ENCODE results near the gene TMEM163. TPM values are rescaled to one million over a fixed set of nuclear protein-coding genes. Genes with fewer than 3 reads are reported as not detected.
"Not testable (repeated sequence)": the region's sequence is repeated elsewhere in the genome, so short reads cannot be mapped to it uniquely, and the experiment has no call there.

TMEM163 gene
- total RNA-seq, 1 donor from 2014 or later, result 16.3 TPM

DNA sequence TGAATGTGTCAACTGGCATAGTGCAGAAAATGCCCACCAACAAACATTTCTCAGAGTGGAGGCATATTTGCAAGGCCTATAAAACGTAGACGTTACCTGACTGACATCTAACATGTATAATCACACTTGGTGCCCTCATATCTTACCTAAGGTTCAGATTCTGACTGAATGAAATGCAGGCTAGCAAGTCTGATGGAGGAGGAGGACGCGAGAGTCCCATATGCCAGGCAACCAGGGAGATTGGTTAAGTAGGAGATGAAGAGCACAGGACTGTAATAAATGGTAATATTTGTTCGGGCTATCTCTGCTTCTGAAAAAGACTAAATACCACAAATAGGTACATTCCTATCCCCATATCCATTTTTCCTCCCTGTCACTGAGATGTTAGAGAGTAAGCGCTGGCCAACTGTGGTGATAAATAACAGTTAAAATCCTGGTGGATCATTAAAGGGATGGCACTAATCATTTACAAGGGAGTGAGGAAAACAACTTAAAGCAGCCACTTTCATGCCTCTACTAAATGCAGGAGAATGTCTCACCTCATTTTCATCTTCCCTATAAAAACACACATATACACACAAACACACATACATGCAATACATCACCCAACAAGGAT, 217.2 kb downstream of the TMEM163 start:
- DNase-seq (ENCODE audit: low spot score in 2 of 2) (no peak), FAIRE-seq (no peak)

DNA sequence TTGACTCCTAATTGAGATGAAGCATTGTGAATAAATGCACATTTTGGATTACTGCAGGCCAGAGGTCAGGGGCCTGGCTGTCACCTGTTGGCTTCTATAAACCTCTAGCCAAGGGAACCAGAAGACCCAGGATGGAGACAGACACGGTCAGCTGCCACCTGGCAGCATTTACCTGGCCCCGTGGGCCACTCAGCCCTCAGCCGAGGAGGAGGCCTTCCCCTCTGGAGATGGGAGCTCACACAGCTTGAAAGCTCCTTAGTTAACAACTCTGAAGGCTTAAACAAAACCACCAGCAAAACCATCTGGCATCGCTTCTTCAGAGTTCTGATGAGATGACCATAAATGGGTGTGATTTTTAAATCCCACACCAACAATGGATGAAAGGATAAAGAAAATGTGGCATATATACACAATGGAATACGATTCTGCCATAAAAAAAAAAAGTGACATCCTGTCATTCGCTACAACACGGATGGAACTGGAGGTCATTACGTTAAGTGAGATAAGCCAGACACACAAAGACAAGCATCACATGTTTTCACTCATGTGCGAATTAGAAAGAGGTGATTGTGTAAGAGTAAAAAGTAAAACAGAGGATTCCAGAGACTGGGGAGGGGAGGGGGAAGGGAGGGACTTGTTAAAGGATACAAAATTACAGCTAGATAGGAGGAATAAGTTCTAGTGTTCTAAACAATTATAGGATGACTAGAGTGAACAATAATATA, 218.4 kb downstream of the TMEM163 start:
- no peak for DNase-seq (ENCODE audit: low spot score in 2 of 2)
- FAIRE-seq, result no peak

DNA sequence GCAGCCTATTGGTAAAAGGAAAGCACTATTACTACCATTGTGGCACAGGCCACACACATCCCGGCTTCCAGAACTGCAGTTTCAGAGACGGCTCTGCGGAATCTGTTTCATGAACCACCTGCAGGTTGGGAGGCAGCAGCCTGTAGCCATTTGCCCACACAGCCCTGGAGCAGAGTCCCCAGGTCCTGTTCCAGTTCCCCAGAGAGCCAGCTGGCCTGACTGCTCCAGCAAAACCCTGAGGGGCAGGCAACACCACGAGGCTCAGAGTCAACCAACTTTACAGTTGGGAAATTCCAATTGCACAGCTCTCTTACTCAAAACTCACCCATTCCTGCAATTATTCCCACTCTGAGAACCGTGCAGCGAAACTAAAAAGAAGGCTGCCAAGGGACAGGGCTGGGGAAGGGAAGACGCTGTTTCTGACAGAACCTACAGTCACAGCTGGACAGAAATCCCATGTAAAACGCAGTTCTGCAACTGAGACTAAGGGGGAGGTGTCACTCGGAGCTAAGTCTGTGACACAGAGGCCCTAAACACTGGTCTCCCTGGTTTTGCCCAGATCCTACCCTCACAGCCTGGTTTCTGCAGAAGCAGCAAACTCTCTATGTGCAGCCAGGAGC, 219.4 kb downstream of the TMEM163 start:
- FAIRE-seq (no peak), DNase-seq (ENCODE audit: low spot score in 2 of 2) (no peak)

DNA sequence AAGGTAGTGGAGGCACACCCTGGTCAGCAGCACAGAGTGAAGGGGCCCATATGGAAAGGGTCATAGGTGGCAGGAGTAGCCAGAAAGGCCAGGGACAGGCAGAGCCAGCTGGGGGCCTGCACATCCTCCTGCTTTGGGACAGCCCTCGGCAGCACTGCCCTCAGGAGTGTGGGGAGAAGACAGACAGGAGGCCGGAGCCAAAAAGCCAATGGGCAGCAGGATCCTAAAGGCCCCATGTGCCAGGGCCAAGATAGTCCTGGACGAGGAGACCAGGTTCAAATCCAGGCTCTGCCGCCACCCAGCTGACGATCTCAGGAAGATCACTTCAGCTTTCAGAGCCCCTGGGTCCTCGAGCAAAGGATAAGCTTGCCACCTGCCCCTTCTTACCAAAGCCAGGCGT, 220.1 kb downstream of the TMEM163 start:
- FAIRE-seq (no peak), DNase-seq (ENCODE audit: low spot score in 2 of 2) (no peak)

DNA sequence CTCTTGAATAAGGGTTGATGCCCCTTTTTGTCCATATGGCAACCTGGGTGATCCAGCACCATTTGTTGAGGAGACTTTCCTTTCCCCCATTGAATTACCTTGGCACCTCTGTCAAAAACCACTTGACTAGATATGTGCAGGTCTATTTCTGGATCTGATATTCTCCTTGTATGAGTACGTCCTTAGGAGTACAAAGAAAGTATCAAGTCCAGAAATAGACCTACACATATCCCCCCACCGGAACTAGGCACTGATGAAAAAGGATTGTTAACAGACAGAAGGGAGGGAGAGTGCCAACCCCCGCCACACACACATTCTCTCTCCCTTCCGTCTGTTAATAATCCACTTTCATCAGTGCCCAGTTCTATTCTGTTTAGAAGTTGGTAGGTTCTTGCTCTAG, 225.0 kb downstream of the TMEM163 start:
- FAIRE-seq (no peak), DNase-seq (ENCODE audit: low spot score in 2 of 2) (no peak)

DNA sequence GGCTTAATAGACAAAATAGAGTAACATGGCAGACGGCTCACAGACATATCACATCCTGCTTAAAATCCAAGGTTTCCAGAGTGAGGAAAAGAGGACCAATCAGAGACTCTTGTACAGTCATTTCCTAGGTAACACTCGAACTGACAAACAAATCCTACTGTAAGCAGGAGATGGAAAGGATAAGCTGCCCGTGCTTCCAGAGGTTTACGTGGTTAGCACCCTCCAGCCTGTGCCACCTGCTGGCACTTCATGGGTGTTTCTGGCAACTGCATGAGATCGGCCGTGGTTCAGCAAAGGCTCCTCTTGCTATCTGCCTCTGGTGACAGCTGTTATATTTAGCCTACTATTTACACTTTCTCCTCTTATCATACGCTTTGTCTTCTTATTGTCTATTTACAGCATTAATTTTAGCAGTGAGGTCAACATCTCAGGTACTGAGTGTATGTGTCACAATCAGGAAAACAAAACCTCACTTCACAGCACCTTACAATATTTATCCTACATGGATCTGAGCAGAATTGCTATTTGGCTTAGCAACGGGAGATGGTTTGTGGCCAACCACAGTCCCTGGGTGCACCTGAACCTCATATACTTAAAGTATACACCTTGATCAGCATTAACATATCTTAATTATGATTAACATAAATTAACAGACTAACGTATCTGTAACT, 226.9 kb downstream of the TMEM163 start:
- DNase-seq (ENCODE audit: low spot score in 2 of 2) (peak in 1 of 2 donors; percentile 15), FAIRE-seq (no peak)

DNA sequence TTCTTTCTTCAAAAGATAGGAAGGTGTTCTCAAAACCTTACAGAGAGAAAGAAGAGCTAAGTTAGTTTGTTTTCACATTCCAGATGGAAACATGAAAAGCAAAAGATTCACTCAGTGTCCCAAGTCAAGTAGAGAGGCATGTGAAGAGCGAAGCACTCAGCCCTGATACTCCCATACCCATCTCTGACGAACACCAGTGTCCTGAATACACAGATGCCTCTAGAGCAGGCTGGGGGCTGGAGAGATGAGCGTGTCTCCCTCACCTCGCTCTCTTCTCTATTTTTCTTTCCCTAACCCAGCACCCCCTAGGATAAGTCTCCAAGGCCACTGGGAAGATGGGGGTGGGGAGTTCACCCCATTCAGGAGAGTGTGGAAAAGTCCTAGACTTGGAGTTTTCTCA, 227.8 kb downstream of the TMEM163 start:
- FAIRE-seq (no peak), DNase-seq (ENCODE audit: low spot score in 2 of 2) (no peak)

DNA sequence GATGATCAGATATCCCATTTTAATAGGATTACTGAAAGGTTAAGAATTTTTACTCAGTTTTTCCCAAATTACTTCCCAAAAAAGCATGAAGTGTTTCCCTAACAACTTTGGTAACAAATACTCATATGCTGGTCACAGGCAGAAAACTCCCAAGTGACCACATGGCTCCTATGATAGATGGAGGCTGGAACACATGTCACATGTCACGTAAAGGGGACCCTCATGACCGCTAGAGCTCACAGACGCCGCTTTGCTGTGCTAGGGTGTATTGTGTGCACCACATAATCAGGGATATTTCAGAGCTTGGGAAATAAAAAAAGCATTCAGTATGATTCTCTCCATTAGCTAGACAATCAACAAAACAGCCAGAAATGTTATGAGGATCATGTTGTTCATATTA, 228.2 kb downstream of the TMEM163 start:
- DNase-seq (ENCODE audit: low spot score in 2 of 2), result no peak
- no peak for FAIRE-seq

DNA sequence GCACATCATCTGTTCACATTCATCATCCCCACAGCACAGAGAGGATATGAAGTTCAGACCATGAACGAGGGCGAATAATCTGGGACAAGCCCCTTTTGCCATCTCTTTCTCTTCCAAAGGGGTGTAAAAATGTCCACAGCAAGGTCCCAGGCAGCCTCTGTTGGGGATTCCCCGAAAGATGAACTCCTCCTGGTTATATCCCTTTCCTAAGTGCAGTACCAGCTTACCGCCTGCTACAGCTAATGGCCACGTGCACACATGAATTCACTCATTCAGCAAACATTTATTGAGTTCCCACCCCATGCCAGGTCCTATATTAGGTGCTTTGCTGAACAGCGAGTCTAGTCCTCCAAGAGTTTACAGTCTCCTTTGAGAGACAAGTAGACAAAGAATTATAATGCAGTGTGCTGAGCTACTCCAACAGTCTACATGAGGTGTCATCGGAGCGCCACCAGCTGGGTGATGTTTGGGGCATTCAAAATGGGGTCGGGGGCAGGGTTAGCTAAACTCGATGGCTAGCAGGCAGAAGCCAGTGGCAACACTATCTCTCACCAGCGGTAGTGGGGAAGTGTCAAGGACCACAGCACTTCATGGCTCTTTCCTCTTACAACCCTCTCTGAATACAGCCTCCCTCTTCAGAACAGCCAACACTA, 228.9 kb downstream of the TMEM163 start:
- DNase-seq (ENCODE audit: low spot score in 2 of 2) (no peak), FAIRE-seq (no peak)

DNA sequence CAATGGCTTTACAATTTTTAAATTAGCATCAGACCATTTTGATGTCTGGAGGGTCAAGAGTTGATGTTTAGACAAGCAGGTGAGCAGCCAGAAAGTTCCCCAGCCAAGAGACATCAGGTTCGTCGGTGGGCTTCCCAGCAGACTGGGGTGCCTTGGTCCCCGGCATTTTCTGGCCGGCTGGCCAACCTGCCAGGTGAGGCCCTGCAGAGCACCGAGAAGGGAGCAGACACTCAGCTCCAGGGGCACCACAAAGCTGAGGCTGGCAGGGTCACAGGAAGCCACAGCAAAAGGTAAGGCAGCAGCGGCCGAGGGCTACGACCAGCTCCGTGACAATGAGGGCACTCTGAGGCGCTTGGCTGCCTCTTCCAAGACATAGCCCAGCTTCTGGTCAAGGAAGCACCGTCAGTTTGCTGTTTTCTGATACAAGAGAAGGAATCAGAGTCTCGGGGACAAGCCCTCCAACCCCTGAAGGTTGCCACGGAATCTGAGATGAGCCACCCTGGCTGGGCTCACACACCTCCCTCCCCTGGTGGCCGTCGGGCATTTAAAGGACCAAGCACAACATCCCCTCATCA, 235.9 kb downstream of the TMEM163 start:
- FAIRE-seq (no peak), DNase-seq (ENCODE audit: low spot score in 2 of 2) (no peak)

DNA sequence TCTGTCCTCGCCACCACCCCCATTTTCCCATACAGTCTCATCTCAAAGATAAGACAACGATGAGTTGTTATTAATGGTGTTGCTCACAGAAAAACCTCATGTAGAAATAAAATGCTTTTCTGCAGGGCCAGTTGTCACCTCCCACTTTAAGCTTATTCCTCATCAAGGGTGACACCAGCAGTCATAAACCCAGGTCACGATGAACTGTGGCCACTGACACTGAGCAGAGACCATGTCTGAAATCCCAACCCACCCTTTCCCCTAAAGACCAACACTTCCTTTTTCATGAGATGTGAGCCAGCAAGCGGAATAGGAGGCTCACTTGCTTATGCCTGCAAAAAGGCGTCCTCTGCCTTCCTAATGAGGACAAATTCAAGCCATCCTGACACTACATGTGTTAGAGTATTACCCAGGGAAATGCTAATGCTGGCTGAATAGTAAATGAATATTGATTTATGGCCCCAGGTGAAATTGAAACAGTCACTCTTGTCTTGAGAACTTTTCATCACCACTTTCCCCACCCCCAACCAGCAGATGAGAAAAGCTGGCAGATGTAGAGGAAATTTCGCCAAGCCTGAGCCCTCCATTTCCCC, 236.6 kb downstream of the TMEM163 start:
- DNase-seq (ENCODE audit: low spot score in 2 of 2) (no peak), FAIRE-seq (no peak)

DNA sequence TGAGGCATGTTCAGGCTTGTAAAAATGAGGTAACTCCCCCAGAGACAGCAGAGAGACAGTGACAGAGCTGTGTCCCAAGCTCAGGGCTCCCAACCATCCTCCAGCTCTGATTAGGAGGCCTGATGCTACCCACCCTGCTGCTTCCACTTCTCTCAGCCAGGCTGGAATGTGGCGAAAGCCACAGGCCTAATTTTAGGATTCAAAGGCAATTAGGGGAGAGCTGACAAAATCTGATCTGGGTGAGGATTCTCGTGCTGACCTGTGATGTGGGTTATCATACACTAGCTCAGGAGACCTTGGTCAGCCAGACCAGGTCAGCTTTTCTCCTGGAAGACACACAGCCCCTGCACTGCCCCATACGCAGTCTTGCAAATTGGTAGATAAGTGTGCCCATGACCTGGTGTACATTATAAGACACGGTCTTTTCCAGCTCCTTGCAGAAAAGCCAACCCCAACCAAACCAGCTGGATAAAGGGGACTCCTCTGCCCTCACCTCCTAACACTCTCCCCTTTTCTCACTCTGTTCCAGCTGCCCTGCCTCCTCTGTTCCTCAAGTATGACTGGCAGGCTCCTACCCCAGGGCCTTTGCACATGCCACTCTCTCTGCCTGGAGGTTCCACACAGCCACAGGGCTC, 239.0 kb downstream of the TMEM163 start:
- DNase-seq (ENCODE audit: low spot score in 2 of 2) (no peak), FAIRE-seq (no peak)

DNA sequence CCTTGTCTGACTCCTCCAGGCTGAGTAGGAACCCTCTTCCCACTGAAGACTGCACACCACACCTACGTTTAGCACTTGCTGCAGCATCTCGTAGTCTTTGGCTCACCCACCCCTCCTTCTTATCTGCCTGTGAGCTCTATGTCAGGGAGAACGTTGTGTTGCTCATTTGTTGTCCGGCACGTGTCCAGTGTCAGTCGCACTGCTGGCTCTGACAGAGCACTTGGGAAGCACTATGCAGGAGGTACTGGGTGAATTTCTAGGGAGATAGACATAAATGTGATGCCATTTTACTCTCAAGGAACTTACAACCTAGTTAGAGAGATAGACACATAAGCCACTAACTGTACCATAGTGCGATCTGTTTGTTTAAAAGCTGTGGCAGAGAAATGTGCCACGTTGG, 241.8 kb downstream of the TMEM163 start:
- not testable (repeated sequence) for FAIRE-seq; DNase-seq (ENCODE audit: low spot score in 2 of 2)

DNA sequence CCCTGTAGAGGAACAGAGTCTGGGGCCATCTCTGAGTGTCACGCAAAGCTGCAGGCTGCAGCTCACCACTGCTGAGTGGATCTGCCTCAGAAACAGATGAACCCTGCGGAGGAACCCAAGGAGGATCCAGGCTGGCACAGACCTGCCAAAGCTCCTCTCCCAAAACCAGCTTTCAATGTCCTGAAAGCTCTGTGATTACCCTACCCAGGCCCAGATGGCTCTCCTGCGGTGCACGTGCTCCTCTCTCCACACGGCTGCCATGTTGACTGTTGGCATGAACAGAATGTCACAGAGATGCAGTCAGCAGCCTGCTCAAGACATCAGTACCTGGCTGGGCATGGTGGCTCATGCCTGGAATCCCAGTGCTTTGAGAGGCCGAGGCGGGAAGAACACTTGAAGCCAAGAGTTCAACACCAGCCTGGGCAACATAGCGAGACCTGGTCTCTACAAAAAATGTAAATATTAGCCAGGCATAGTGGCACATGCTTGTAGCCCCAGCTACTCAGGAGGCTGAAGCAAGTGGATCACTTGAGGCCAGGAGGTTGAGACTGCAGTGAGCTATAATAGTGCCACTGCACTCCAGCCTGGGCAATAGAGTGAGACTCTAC, 248.1 kb downstream of the TMEM163 start:
- FAIRE-seq, result no peak
- DNase-seq (ENCODE audit: low spot score in 2 of 2), result no peak

DNA sequence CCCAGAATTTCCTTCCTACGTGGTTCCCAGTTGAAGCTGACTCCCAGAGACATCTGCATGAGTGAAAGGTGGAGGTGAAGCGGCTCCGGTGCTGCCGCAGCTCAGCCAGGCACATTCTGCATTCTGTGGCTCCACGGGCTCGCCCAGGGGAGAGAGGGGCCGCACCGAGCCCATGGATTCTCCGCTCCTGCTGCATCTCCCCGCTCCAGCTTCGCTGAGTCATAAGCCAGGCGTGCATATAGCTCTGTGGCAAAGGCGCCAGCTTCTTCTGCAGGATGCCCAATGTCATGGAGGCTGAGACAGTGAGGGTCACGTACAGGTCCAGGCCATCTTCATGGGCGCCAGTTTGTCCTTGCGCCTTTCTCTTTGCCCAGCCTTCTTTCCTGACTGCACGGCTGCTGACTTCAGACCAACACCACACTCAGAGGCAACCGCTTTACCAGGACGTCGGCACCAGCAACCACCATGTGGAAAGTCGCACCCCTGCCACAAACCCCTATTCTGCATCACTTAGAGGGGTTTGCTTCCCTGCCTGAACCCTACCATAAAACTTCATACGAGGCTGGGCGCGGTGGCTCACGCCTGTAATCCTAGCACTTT, 249.2 kb downstream of the TMEM163 start:
- FAIRE-seq, result no peak
- DNase-seq (ENCODE audit: low spot score in 2 of 2), result no peak

DNA sequence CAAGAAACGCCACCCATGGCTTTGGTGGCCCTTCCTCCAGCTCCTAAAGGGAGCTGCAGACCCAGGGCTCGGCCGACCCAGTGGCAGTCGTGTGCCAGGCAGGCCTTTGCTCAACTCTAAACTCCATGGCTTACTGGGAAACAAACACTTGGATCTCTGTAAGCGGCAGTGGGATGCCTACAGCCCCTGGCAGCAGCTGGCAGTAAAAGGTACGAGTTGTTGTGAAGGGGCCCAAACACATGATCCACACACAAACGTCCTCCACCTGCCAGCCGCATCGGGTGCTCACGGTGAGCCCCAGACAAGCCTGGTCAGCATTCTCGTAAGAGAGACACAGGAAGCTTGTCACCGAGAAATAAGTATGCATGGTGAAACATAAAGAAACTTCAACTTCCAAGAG, 250.0 kb downstream of the TMEM163 start:
- no peak for FAIRE-seq
- DNase-seq (ENCODE audit: low spot score in 2 of 2), result no peak

DNA sequence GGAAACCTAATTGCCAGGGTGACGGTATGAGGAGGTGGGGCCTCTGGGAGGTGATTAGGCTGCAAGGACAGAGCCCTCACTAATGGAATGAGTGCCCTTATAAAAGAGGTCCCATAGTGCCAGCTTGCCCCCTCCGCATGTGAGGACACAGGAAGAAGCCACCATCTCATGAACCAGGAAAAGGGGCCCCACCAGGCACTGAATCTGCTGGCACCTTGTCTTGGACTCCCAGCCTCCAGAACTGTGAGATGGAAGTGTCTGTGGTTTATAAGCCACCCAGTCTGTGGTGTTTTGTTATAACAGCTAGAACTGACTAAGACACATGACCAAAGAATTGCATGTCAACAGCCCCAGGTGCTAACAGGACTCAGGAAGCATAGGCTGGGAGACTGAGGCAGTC, 250.6 kb downstream of the TMEM163 start:
- DNase-seq (ENCODE audit: low spot score in 2 of 2) (no peak), FAIRE-seq (no peak)

DNA sequence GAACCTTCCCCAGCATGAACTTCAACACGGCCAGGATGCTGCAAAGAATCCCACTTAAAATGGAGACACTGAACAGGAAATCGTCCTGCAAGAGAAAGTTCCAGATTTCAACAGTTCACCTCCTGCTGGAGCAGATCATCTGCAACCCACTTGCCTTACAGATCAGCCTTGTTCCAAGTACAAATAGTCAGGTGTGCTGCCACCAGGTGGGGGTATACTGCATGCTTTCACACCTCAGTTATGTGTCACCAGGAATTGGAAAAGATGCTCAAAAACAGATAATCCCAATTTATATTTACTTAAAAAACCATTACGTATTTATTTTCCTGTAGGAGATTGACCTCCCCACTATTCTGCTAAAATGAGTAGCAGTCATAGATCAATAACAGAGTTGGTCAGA, 252.7 kb downstream of the TMEM163 start:
- FAIRE-seq (no peak), DNase-seq (ENCODE audit: low spot score in 2 of 2) (no peak)
